Panc1 (cell line): ENCODE measurements around the gene CATSPERE. TPM values are rescaled to one million over a fixed set of nuclear protein-coding genes. Genes with fewer than 3 reads are reported as not detected.
"Not testable (repeated sequence)": the region's sequence is repeated elsewhere in the genome, so short reads cannot be mapped to it uniquely, and the experiment has no call there.

Experiments used
- ATAC-seq: fragments of 200-7000 bp; cut with Tn5 transposase; 2 replicates; pipeline ENCODE4 v1.9.1; 2020; ENCODE audit warnings: mild to moderate bottlenecking, moderate library complexity
- BruUV-seq: library from RNA; stranded (reverse); fragments of 400-500 nt; replicated peaks from 2 replicates; lab custom pipeline; 2021; lab: Mats Ljungman, UMichigan
- CTCF ChIA-PET: fragments of 300-600 bp; sonication (Branson Sonifier 250); formaldehyde crosslinking; loops from one replicate; lab custom pipeline; 2022; ENCODE audit warnings: antibody characterized with exemption; lab: Charles Lee
- POLR2A ChIA-PET: fragments of 300-600 bp; sonication (Branson Sonifier 250); formaldehyde crosslinking; loops from one replicate; lab custom pipeline; 2022; ENCODE audit warnings: antibody characterized with exemption; lab: Charles Lee
- DNase-seq: peaks from one replicate; pipeline ENCODE4 v3.0.0-alpha.2; 2010; ENCODE audit warnings: low read depth, low spot score
- H3K27ac ChIP-seq: 2 replicates; pipeline ENCODE4 v1.5.1; 2011; ENCODE audit warnings: mild to moderate bottlenecking, low read length, inconsistent platforms
- H3K27me3 ChIP-seq: fragments of 200-500 bp; sonication (Bioruptor generic); 2 replicates; pipeline ENCODE4 v1.6.0; 2014; ENCODE audit warnings: low read length, inconsistent platforms; ENCODE audit not compliant: control insufficient read depth, insufficient read depth
- H3K36me3 ChIP-seq: fragments of 200-500 bp; sonication (Bioruptor generic); 2 replicates; pipeline ENCODE4 v1.5.1; 2014; ENCODE audit warnings: inconsistent platforms, mild to moderate bottlenecking, low read length, moderate library complexity; ENCODE audit not compliant: control insufficient read depth, insufficient read depth
- H3K4me1 ChIP-seq: 2 replicates; pipeline ENCODE4 v1.5.1; 2011; ENCODE audit warnings: inconsistent platforms, mild to moderate bottlenecking, low read length, moderate library complexity; ENCODE audit not compliant: control insufficient read depth, insufficient read depth
- H3K4me3 ChIP-seq, 2 experiments: 2 replicates each; pipeline ENCODE4 v1.5.1; 2011 to 2012; ENCODE audit warnings: low read depth in 2 of 2, low read length in 2 of 2, mild to moderate bottlenecking in 2 of 2, inconsistent platforms in 1 of 2, moderate library complexity in 1 of 2
- H3K9me3 ChIP-seq: fragments of 200-500 bp; sonication (Bioruptor generic); 2 replicates; pipeline ENCODE4 v1.5.1; 2014; ENCODE audit warnings: low read depth, mild to moderate bottlenecking, inconsistent platforms, low read length, moderate library complexity; ENCODE audit not compliant: control insufficient read depth, insufficient read depth
- CTCF ChIP-seq: fragments of 450-650 bp; IDR thresholded peaks from 2 replicates; pipeline ENCODE4 v1.5.1; 2017; ENCODE audit warnings: mild to moderate bottlenecking
- POLR2AphosphoS5 ChIP-seq: IDR thresholded peaks from 2 replicates; pipeline ENCODE4 v1.6.1; 2012; ENCODE audit warnings: mild to moderate bottlenecking, low read depth, low read length, moderate library complexity
- REST ChIP-seq, 2 experiments: IDR thresholded peaks; 2 replicates each; pipeline ENCODE4 v1.6.1; 2011 to 2012; ENCODE audit warnings: low read depth in 2 of 2, control low read depth in 1 of 2, low read length in 1 of 2, mild to moderate bottlenecking in 1 of 2, moderate library complexity in 1 of 2; ENCODE audit not compliant: insufficient read depth in 1 of 2
- SIN3A ChIP-seq: IDR thresholded peaks from 2 replicates; pipeline ENCODE4 v1.6.1; 2012; ENCODE audit warnings: low read depth, mild to moderate bottlenecking, low read length, moderate library complexity, borderline replicate concordance; ENCODE audit not compliant: insufficient read depth
- TCF7L2 ChIP-seq: IDR thresholded peaks from 2 replicates; pipeline ENCODE4 v1.6.1; 2011; ENCODE audit warnings: mild to moderate bottlenecking, low read depth, low read length, inconsistent platforms
- in situ Hi-C: cut with HindIII; loops from 2 replicates; pipeline ENCODE4 v1.10.0; 2016; ENCODE audit warnings: low sequenced_read_pairs, low pct_unique_long_range_greater_than_20kb
- intact Hi-C: fragments of 100-400 bp; cut with micrococcal nuclease; formaldehyde crosslinking; loops from one replicate; pipeline ENCODE4 v1.10.0; 2022; ENCODE audit not compliant: unreplicated experiment
- total RNA-seq: library from RNA; stranded (reverse); gene quantifications from one replicate; pipeline ENCODE4 v1.2.1, GENCODE V29; 2021; ENCODE audit not compliant: unreplicated experiment

The CATSPERE gene
- total RNA-seq, 1 experiment from 2014 or later = 0.31 TPM

GRCh38 chr1:244576259-244576892 lies 115.3 kb downstream of the CATSPERE start:
- no peaks in the 10 kb centered on the region for H3K36me3 ChIP-seq
- H3K4me1 ChIP-seq = no peaks in the 10 kb centered on the region
- H3K4me3 ChIP-seq = no peak overlapping the region
- CTCF ChIA-PET = no interaction called here
- H3K9me3 ChIP-seq = peaks cover 42% of the 10 kb centered on the region
- no peak for TF ChIP-seq POLR2AphosphoS5
- no peak for TF ChIP-seq REST (IDR thresholded peaks at IDR 0.05; ENCODE audit: insufficient read depth in 1 of 2, low read depth in 2 of 2, low read length in 1 of 2)
- TF ChIP-seq TCF7L2 = no peak
- TF ChIP-seq SIN3A = no peak
- no peak for TF ChIP-seq CTCF
- ATAC-seq = no peak
- intact Hi-C loops (no loop called here), in situ Hi-C loops (no loop called here)
- no peak for DNase-seq
- H3K27me3 ChIP-seq = no peaks in the 10 kb centered on the region
- POLR2A ChIA-PET = no interaction called here
- H3K27ac ChIP-seq = no peak overlapping the region
- no TSS peak for BruUV-seq

- POLR2A ChIA-PET, intact Hi-C loops, DNase-seq, in situ Hi-C loops, H3K4me3 ChIP-seq, ATAC-seq, CTCF ChIA-PET, H3K27ac ChIP-seq, BruUV-seq, H3K36me3 ChIP-seq, H3K4me1 ChIP-seq, H3K27me3 ChIP-seq: not testable (repeated sequence)
- peaks cover 38% of the 10 kb centered on the region for H3K9me3 ChIP-seq
Observed at GRCh38 chr1:244578205-244578604, 117.1 kb downstream of the CATSPERE start.

- intact Hi-C loops = no loop called here
- TF ChIP-seq CTCF (no peak; the same call in 1 of the 2 replicates), SIN3A (no peak), POLR2AphosphoS5 (no peak), REST (IDR thresholded peaks at IDR 0.05; ENCODE audit: insufficient read depth in 1 of 2, low read depth in 2 of 2, low read length in 1 of 2) (no peak), TCF7L2 (no peak)
- no peak for ATAC-seq
Observed at GRCh38 chr1:244583358-244583982, 122.4 kb downstream of the CATSPERE start.

More at GRCh38 chr1:244583358-244583982, 122.4 kb downstream of the CATSPERE start:
- POLR2A ChIA-PET = no interaction called here
- H3K27ac ChIP-seq = no peak overlapping the region
- BruUV-seq = no TSS peak
- in situ Hi-C loops = no loop called here
- CTCF ChIA-PET = no interaction called here
- no peak overlapping the region for H3K4me3 ChIP-seq
- no peak for DNase-seq
- no peaks in the 10 kb centered on the region for H3K4me1 ChIP-seq
- peaks cover 3% of the 10 kb centered on the region; the same call in 1 of the 2 replicates for H3K9me3 ChIP-seq
- H3K27me3 ChIP-seq = no peaks in the 10 kb centered on the region
- no peaks in the 10 kb centered on the region for H3K36me3 ChIP-seq
